ENCODE measurements around the gene EXOC5. TPM values are rescaled to one million over a fixed set of nuclear protein-coding genes. Genes with fewer than 3 reads are reported as not detected.

Gene EXOC5
- total and polyA plus RNA-seq, 2 experiments from 2014 or later, result 71.5 to 79.8 TPM

DNA sequence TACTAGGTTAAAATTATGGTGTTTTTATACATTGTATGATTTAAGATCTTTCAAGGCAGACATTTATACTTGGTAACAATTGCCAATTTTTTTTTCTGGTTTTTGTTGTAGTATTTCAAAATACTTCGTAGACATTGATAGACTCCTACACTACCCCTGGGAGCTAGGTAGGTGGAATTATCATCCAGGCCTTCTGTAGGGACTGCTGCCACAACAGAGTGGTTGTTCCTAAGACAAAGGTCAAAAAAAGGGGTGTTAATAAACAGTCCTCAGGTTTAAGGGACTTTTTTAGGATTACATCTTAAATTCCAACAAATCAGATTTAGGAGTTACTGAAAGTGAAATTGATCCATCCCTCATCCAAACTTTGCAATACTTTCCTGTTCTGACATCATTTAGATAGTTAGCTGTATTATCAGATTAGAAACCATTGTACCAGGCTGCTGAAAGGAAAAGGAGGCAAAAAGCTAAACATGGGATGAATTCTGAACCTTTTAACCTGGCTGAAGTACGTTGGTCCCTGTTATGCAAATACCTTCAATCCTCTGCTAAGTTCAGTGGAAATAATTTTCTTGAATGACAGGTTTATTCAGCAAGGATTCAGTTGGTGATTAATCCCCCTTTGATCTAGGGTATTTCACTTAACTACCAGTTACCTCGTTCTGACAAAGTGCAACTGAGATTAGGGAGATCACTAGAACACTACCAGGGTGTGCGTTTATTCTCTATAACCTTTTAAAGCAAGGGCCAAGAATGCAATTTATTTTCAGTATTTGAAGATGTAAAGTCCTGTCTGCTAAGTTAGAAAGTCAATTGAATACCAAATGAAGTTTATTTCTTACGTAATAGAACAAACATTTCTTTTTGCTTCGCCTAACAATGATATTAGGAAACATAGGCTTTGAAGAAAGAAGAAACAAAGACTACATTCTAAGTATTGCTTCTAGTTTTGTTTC, 23.3 kb upstream of the EXOC5 start:
- Histone ChIP-seq H4K20me1 (ENCODE audit: insufficient read depth) (no peaks in the 10 kb centered on the region), H3K36me3 (ENCODE audit: low read depth) (peaks cover 16% of the 10 kb centered on the region), H3K9ac (no peak overlapping the region), H3K27me3 (replicated peaks; ENCODE audit: insufficient read depth) (no peaks in the 10 kb centered on the region), H2AFZ (no peak overlapping the region), H3F3A (ENCODE audit: insufficient read depth) (no peaks in the 10 kb centered on the region), H3K4me3 (no peak overlapping the region), H3K9me2 (ENCODE audit: insufficient read depth) (no peaks in the 10 kb centered on the region), H3K4me2 (ENCODE audit: unreplicated experiment) (no peak overlapping the region), H3K9me3 (ENCODE audit: low read depth) (no peaks in the 10 kb centered on the region), H3K79me2 (ENCODE audit: insufficient read depth) (no peaks in the 10 kb centered on the region), H3K27ac (no peak overlapping the region), H3K4me1 (ENCODE audit: insufficient read depth) (no peaks in the 10 kb centered on the region; the same call in 1 of the 2 replicates)
- TF ChIP-seq EZH2 (IDR thresholded peaks at IDR 0.05; ENCODE audit: insufficient read depth, poor library complexity, severe bottlenecking) (no peak), EZH2phosphoT487 (IDR thresholded peaks at IDR 0.05; ENCODE audit: insufficient read depth, low read depth) (no peak)
- in situ Hi-C loops (cut with MboI), result no loop called here
- no peak for DNase-seq
- WGBS, 2 experiments (ENCODE audit: low coverage in 1 of 2, low lambda C conversion rate in 2 of 2, missing lambda C conversion rate in 2 of 2), result 65 to 66% methylated on average over 6 of the region's 6 CpGs

DNA sequence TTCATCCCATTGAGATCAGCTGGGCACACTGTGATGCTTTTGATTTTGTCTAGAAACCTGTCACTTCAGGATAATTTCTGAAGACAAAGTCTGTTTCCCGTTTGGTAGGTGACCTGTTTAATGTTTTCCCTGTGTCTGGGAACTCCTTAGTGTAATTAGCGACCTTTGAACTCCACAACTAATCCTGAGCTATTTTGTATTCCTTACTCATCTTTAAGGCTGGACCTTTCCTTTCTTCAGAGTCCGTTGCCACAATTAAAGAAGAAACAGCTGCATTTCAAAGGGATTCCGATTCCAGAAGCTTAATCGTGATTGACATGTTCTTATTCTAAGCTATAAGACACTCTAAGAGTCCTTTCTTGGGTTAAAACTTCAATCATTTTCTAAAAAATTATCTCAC, 22.0 kb upstream of the EXOC5 start:
- Histone ChIP-seq H3K79me2 (ENCODE audit: insufficient read depth) (no peaks in the 10 kb centered on the region), H3K4me3 (no peak overlapping the region), H3K9ac (no peak overlapping the region), H3K4me2 (ENCODE audit: unreplicated experiment) (no peak overlapping the region), H3K27ac (no peak overlapping the region), H3K9me3 (ENCODE audit: low read depth) (no peaks in the 10 kb centered on the region), H3K36me3 (ENCODE audit: low read depth) (peaks cover 25% of the 10 kb centered on the region), H4K20me1 (ENCODE audit: insufficient read depth) (no peaks in the 10 kb centered on the region), H2AFZ (no peak overlapping the region), H3K4me1 (ENCODE audit: insufficient read depth) (no peaks in the 10 kb centered on the region; the same call in 1 of the 2 replicates), H3K9me2 (ENCODE audit: insufficient read depth) (no peaks in the 10 kb centered on the region), H3F3A (ENCODE audit: insufficient read depth) (no peaks in the 10 kb centered on the region), H3K27me3 (replicated peaks; ENCODE audit: insufficient read depth) (no peaks in the 10 kb centered on the region)
- in situ Hi-C loops (cut with MboI), result no loop called here
- no peak for TF ChIP-seq EZH2 (IDR thresholded peaks at IDR 0.05; ENCODE audit: insufficient read depth, poor library complexity, severe bottlenecking)
- TF ChIP-seq EZH2phosphoT487 (IDR thresholded peaks at IDR 0.05; ENCODE audit: insufficient read depth, low read depth), result no peak
- WGBS, 2 experiments (ENCODE audit: low coverage in 1 of 2, low lambda C conversion rate in 2 of 2, missing lambda C conversion rate in 2 of 2), result 83 to 86% methylated on average over 5 of the region's 5 CpGs
- DNase-seq, result no peak

GRCh38 chr14:57287745-57288144, 19.0 kb upstream of the EXOC5 start:
- Histone ChIP-seq H3K4me2 (ENCODE audit: unreplicated experiment) (no peak overlapping the region), H3F3A (ENCODE audit: insufficient read depth) (no peaks in the 10 kb centered on the region), H4K20me1 (ENCODE audit: insufficient read depth) (no peaks in the 10 kb centered on the region), H3K9ac (no peak overlapping the region), H3K36me3 (ENCODE audit: low read depth) (peaks cover 34% of the 10 kb centered on the region), H2AFZ (no peak overlapping the region), H3K79me2 (ENCODE audit: insufficient read depth) (no peaks in the 10 kb centered on the region), H3K27me3 (replicated peaks; ENCODE audit: insufficient read depth) (no peaks in the 10 kb centered on the region), H3K4me3 (no peak overlapping the region), H3K4me1 (ENCODE audit: insufficient read depth) (no peaks in the 10 kb centered on the region), H3K9me2 (ENCODE audit: insufficient read depth) (no peaks in the 10 kb centered on the region), H3K9me3 (ENCODE audit: low read depth) (no peaks in the 10 kb centered on the region), H3K27ac (no peak overlapping the region)
- DNase-seq, result no peak
- 59 to 61% methylated on average over 2 of the region's 2 CpGs for WGBS, 2 experiments (ENCODE audit: low coverage in 1 of 2, low lambda C conversion rate in 2 of 2, missing lambda C conversion rate in 2 of 2)
- in situ Hi-C loops (cut with MboI), result no loop called here
- TF ChIP-seq EZH2 (IDR thresholded peaks at IDR 0.05; ENCODE audit: insufficient read depth, poor library complexity, severe bottlenecking) (no peak), EZH2phosphoT487 (IDR thresholded peaks at IDR 0.05; ENCODE audit: insufficient read depth, low read depth) (no peak)

GRCh38 chr14:57277062-57277461, 8.4 kb upstream of the EXOC5 start:
- TF ChIP-seq EZH2 (IDR thresholded peaks at IDR 0.05; ENCODE audit: insufficient read depth, poor library complexity, severe bottlenecking), result no peak
- TF ChIP-seq EZH2phosphoT487 (IDR thresholded peaks at IDR 0.05; ENCODE audit: insufficient read depth, low read depth), result no peak
- in situ Hi-C loops (cut with MboI), result no loop called here

More at GRCh38 chr14:57277062-57277461, 8.4 kb upstream of the EXOC5 start:
- 97 to 99% methylated on average over 3 of the region's 3 CpGs for WGBS, 2 experiments (ENCODE audit: low coverage in 1 of 2, low lambda C conversion rate in 2 of 2, missing lambda C conversion rate in 2 of 2)
- Histone ChIP-seq H3K4me2 (ENCODE audit: unreplicated experiment) (no peak overlapping the region), H3F3A (ENCODE audit: insufficient read depth) (no peaks in the 10 kb centered on the region), H2AFZ (no peak overlapping the region), H3K9me3 (ENCODE audit: low read depth) (no peaks in the 10 kb centered on the region), H3K9ac (no peak overlapping the region), H3K36me3 (ENCODE audit: low read depth) (peaks cover 36% of the 10 kb centered on the region), H4K20me1 (ENCODE audit: insufficient read depth) (no peaks in the 10 kb centered on the region), H3K9me2 (ENCODE audit: insufficient read depth) (no peaks in the 10 kb centered on the region), H3K4me1 (ENCODE audit: insufficient read depth) (no peaks in the 10 kb centered on the region), H3K27me3 (replicated peaks; ENCODE audit: insufficient read depth) (no peaks in the 10 kb centered on the region), H3K27ac (no peak overlapping the region), H3K79me2 (ENCODE audit: insufficient read depth) (peaks cover 54% of the 10 kb centered on the region), H3K4me3 (no peak overlapping the region)
- no peak for DNase-seq
